Panc1 (cell line): ENCODE measurements around the gene KMT2C.

ENCODE experiments used
- CTCF ChIP-seq: fragments of 450-650 bp; IDR thresholded peaks from 2 replicates; pipeline ENCODE4 v1.5.1; 2017; ENCODE audit warnings: mild to moderate bottlenecking
- POLR2AphosphoS5 ChIP-seq: IDR thresholded peaks from 2 replicates; pipeline ENCODE4 v1.6.1; 2012; ENCODE audit warnings: mild to moderate bottlenecking, low read depth, low read length, moderate library complexity
- SIN3A ChIP-seq: IDR thresholded peaks from 2 replicates; pipeline ENCODE4 v1.6.1; 2012; ENCODE audit warnings: low read depth, mild to moderate bottlenecking, low read length, moderate library complexity, borderline replicate concordance; ENCODE audit not compliant: insufficient read depth
- TCF7L2 ChIP-seq: IDR thresholded peaks from 2 replicates; pipeline ENCODE4 v1.6.1; 2011; ENCODE audit warnings: mild to moderate bottlenecking, low read depth, low read length, inconsistent platforms

GRCh38 chr7:152097330-152097729 lies 338.5 kb downstream of the KMT2C start:
- TF ChIP-seq POLR2AphosphoS5 (no peak), CTCF (no peak), TCF7L2 (no peak), SIN3A (no peak)
